Measurements from ENCODE around the gene ECE2. TPM values are rescaled to one million over a fixed set of nuclear protein-coding genes. Genes with fewer than 3 reads are reported as not detected.

ECE2 gene
- total and polyA plus RNA-seq, 10 of the 15 experiments (the other 5 are each of a cell fraction or from before 2014, with no cell fraction given), result not detected

GRCh38 chr3:184239221-184239620 lies 36.6 kb upstream of the ECE2 start:
- no peaks in the 10 kb centered on the region for H3K27me3 ChIP-seq (replicated peaks in 1 of 2; ENCODE audit: control insufficient read depth in 2 of 2, insufficient read depth in 2 of 2, low read length in 1 of 2)
- no peak overlapping the region for H3K4me2 ChIP-seq (ENCODE audit: control insufficient read depth, insufficient read depth)
- FAIRE-seq (no peak), DNase-seq (ENCODE audit: low read depth, low spot score) (no peak), ATAC-seq (no peak)
- whole genome bisulfite sequencing (ENCODE audit: insufficient coverage, insufficient replicate concordance, low lambda C conversion rate, missing lambda C conversion rate), result 76% methylated on average over 8 of the region's 8 CpGs
- in situ Hi-C loops (cut with MboI) (no loop called here), intact Hi-C loops (cut with micrococcal nuclease; ENCODE audit: unreplicated experiment) (no loop called here)
- no peak overlapping the region for H3K9ac ChIP-seq (ENCODE audit: control insufficient read depth, insufficient read depth, low read length)
- no peak overlapping the region for H3K4me3 ChIP-seq
- H2AFZ ChIP-seq (ENCODE audit: control insufficient read depth, low read depth, low read length), result no peak overlapping the region
- ChIA-PET POLR2A (no interaction called here), CTCF (interaction anchor here (3.5 kb wide), 1 partner anchor 12 kb away, joined by 23 read pairs; no protein-coding TSS in a partner anchor), SMC1A (ENCODE audit: uncharacterized antibody, unreplicated experiment) (no interaction called here), RAD21 (ENCODE audit: unreplicated experiment) (no interaction called here)
- no peaks in the 10 kb centered on the region for H3K79me2 ChIP-seq (ENCODE audit: control insufficient read depth, insufficient read depth, low read length)
- no peak overlapping the region for H3K27ac ChIP-seq (ENCODE audit: control insufficient read depth, insufficient read depth)
- BruUV-seq (replicated peaks), result no TSS peak
- peaks cover 11 to 15% of the 10 kb centered on the region in 2 experiments; a peak in 3 of 4 replicates for H3K36me3 ChIP-seq (ENCODE audit: control insufficient read depth in 2 of 2, insufficient read depth in 2 of 2, low read length in 1 of 2)
- no peaks in the 10 kb centered on the region for H4K20me1 ChIP-seq (ENCODE audit: control insufficient read depth, insufficient read depth)
- no peaks in the 10 kb centered on the region for H3K9me3 ChIP-seq (replicated peaks; ENCODE audit: control insufficient read depth, insufficient read depth, low read length)
- H3K4me1 ChIP-seq (ENCODE audit: control insufficient read depth, insufficient read depth, low read length), result no peaks in the 10 kb centered on the region
- TF ChIP-seq KDM1A (IDR thresholded peaks at IDR 0.05; ENCODE audit: borderline replicate concordance), result no peak
- TF ChIP-seq CHD1 (IDR thresholded peaks at IDR 0.05; ENCODE audit: low read depth, low read length), result no peak
- TF ChIP-seq, protein P1, sequence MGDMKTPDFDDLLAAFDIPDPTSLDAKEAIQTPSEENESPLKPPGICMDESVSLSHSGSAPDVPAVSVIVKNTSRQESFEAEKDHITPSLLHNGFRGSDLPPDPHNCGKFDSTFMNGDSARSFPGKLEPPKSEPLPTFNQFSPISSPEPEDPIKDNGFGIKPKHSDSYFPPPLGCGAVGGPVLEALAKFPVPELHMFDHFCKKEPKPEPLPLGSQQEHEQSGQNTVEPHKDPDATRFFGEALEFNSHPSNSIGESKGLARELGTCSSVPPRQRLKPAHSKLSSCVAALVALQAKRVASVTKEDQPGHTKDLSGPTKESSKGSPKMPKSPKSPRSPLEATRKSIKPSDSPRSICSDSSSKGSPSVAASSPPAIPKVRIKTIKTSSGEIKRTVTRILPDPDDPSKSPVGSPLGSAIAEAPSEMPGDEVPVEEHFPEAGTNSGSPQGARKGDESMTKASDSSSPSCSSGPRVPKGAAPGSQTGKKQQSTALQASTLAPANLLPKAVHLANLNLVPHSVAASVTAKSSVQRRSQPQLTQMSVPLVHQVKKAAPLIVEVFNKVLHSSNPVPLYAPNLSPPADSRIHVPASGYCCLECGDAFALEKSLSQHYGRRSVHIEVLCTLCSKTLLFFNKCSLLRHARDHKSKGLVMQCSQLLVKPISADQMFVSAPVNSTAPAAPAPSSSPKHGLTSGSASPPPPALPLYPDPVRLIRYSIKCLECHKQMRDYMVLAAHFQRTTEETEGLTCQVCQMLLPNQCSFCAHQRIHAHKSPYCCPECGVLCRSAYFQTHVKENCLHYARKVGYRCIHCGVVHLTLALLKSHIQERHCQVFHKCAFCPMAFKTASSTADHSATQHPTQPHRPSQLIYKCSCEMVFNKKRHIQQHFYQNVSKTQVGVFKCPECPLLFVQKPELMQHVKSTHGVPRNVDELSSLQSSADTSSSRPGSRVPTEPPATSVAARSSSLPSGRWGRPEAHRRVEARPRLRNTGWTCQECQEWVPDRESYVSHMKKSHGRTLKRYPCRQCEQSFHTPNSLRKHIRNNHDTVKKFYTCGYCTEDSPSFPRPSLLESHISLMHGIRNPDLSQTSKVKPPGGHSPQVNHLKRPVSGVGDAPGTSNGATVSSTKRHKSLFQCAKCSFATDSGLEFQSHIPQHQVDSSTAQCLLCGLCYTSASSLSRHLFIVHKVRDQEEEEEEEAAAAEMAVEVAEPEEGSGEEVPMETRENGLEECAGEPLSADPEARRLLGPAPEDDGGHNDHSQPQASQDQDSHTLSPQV (IDR thresholded peaks at IDR 0.05), result no peak
- TF ChIP-seq BRCA1 (IDR thresholded peaks at IDR 0.05; ENCODE audit: low read depth, low read length), result no peak
- TF ChIP-seq FOS (IDR thresholded peaks at IDR 0.05; ENCODE audit: borderline replicate concordance, extremely low read depth, insufficient read length), result no peak
- TF ChIP-seq ZNF217 (IDR thresholded peaks at IDR 0.05), result no peak
- TF ChIP-seq LARP7 (IDR thresholded peaks at IDR 0.05), result no peak
- TF ChIP-seq SREBF2 (IDR thresholded peaks at IDR 0.05; ENCODE audit: low read length), result no peak
- TF ChIP-seq IRF3 (IDR thresholded peaks at IDR 0.05), result no peak
- TF ChIP-seq NFYA (IDR thresholded peaks at IDR 0.05; ENCODE audit: borderline replicate concordance, low read depth, low read length), result no peak
- no peak for TF ChIP-seq ATF3 (IDR thresholded peaks at IDR 0.05; ENCODE audit: borderline replicate concordance, extremely low read depth, low read depth, low read length)
- TF ChIP-seq E2F8 (IDR thresholded peaks at IDR 0.05; ENCODE audit: low read depth, partially characterized antibody), result no peak
- TF ChIP-seq MLLT1 (IDR thresholded peaks at IDR 0.05), result no peak
- TF ChIP-seq SPI1 (IDR thresholded peaks at IDR 0.05; ENCODE audit: borderline replicate concordance, insufficient read depth, low read depth, low read length), result no peak
- no peak for TF ChIP-seq EZH2 (IDR thresholded peaks at IDR 0.05; ENCODE audit: borderline replicate concordance, control insufficient read depth, low read depth, low read length)
